ENCODE measurements around the gene TFPT. TPM values are rescaled to one million over a fixed set of nuclear protein-coding genes. Genes with fewer than 3 reads are reported as not detected.

TFPT gene
- total and polyA plus RNA-seq, 2 donors (not counting 1 experiment from before 2014, with no cell fraction given): 9.0 to 19.2 TPM

DNA sequence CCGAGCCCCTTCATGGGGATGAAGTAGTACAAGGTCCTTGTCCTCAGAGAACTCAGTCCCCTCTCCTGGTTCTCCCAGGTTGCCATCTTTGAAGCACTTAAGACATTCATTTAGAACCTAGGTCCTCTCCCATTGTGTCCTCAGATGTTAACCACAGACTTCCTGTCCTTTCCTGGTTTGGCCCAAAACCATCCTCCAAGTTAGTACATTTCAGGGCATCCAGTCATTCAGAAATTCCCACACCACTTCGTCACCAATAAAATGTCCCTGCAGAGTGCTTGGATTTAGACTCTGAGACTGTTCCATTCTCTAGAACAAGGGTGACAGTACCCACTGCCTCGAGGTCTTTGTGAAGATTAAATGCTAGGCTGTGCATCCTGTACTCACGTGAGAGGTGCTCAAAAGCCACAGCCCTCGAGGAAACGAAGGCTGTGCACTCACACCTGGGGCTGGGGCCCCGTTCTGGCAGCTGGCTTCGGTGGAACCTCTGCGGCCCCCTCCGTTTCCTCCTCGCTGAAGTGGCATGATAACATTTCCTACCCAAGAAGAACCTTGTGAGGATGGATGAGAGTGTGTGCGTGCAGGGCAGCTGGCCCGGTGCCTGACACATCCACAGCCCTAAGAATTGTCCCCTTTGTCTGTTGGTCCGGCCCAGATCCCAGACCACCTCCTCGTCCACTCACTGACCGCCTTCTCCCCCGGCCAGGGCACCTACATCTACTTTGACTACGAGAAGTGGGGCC is 39.3 kb upstream of the TFPT start:
- no peak overlapping the region for H3K4me2 ChIP-seq (ENCODE audit: extremely low read depth, insufficient read depth, low read length)
- DNase-seq (ENCODE audit: low read depth in 2 of 2): peak in 1 of 2 donors; percentile 67
- no peak overlapping the region for H2AFZ ChIP-seq (ENCODE audit: low read length)
- no peaks in the 10 kb centered on the region for H4K20me1 ChIP-seq (ENCODE audit: control insufficient read depth, extremely low read depth, insufficient read depth, low read length)
- H3K9ac ChIP-seq (ENCODE audit: insufficient read depth, low read length): no peak overlapping the region
- TF ChIP-seq EZH2 (IDR thresholded peaks at IDR 0.05; ENCODE audit: low read length, missing control alignments): no peak
- TF ChIP-seq, protein P1, sequence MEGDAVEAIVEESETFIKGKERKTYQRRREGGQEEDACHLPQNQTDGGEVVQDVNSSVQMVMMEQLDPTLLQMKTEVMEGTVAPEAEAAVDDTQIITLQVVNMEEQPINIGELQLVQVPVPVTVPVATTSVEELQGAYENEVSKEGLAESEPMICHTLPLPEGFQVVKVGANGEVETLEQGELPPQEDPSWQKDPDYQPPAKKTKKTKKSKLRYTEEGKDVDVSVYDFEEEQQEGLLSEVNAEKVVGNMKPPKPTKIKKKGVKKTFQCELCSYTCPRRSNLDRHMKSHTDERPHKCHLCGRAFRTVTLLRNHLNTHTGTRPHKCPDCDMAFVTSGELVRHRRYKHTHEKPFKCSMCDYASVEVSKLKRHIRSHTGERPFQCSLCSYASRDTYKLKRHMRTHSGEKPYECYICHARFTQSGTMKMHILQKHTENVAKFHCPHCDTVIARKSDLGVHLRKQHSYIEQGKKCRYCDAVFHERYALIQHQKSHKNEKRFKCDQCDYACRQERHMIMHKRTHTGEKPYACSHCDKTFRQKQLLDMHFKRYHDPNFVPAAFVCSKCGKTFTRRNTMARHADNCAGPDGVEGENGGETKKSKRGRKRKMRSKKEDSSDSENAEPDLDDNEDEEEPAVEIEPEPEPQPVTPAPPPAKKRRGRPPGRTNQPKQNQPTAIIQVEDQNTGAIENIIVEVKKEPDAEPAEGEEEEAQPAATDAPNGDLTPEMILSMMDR (conservative IDR thresholded peaks at IDR 0.05 in 1 of 2, IDR thresholded peaks at IDR 0.05 in 1 of 2; ENCODE audit: low read depth in 1 of 2, low read length in 2 of 2): no peak
- no peaks in the 10 kb centered on the region for H3K27me3 ChIP-seq (ENCODE audit: control insufficient read depth, insufficient read depth, low read length)
- H3K4me3 ChIP-seq (replicated peaks in 1 of 4; ENCODE audit: control extremely low read depth in 1 of 4, insufficient read depth in 1 of 4, low read depth in 3 of 4, low read length in 4 of 4): no peak overlapping the region
- peak overlapping the region; percentile 44 for H3K27ac ChIP-seq (ENCODE audit: insufficient read depth, low read length)
- H3K36me3 ChIP-seq (ENCODE audit: control insufficient read depth, insufficient read depth, low read length): peaks cover 47% of the 10 kb centered on the region
- no peaks in the 10 kb centered on the region for H3K9me3 ChIP-seq (ENCODE audit: control insufficient read depth, insufficient read depth, low read depth, low read length)
- peaks cover 22% of the 10 kb centered on the region for H3K4me1 ChIP-seq (ENCODE audit: control insufficient read depth, extremely low read depth, insufficient read depth, low read length)
- peaks cover 8% of the 10 kb centered on the region for H3K79me2 ChIP-seq (ENCODE audit: control insufficient read depth, insufficient read depth, low read length)

- Histone ChIP-seq H4K20me1 (ENCODE audit: control insufficient read depth, extremely low read depth, insufficient read depth, low read length) (no peaks in the 10 kb centered on the region), H3K27me3 (ENCODE audit: control insufficient read depth, insufficient read depth, low read length) (no peaks in the 10 kb centered on the region), H3K9me3 (ENCODE audit: control insufficient read depth, insufficient read depth, low read depth, low read length) (no peaks in the 10 kb centered on the region), H2AFZ (ENCODE audit: low read length) (no peak overlapping the region), H3K9ac (ENCODE audit: insufficient read depth, low read length) (no peak overlapping the region), H3K36me3 (ENCODE audit: control insufficient read depth, insufficient read depth, low read length) (peaks cover 48% of the 10 kb centered on the region), H3K4me1 (ENCODE audit: control insufficient read depth, extremely low read depth, insufficient read depth, low read length) (peaks cover 18% of the 10 kb centered on the region), H3K4me2 (ENCODE audit: extremely low read depth, insufficient read depth, low read length) (no peak overlapping the region), H3K4me3 (replicated peaks in 1 of 4; ENCODE audit: control extremely low read depth in 1 of 4, insufficient read depth in 1 of 4, low read depth in 3 of 4, low read length in 4 of 4) (no peak overlapping the region), H3K27ac (ENCODE audit: insufficient read depth, low read length) (peak overlapping the region; percentile 44), H3K79me2 (ENCODE audit: control insufficient read depth, insufficient read depth, low read length) (peaks cover 6% of the 10 kb centered on the region)
- TF ChIP-seq, protein P1 (conservative IDR thresholded peaks at IDR 0.05 in 1 of 2, IDR thresholded peaks at IDR 0.05 in 1 of 2; ENCODE audit: low read depth in 1 of 2, low read length in 2 of 2): no peak
- no peak for TF ChIP-seq EZH2 (IDR thresholded peaks at IDR 0.05; ENCODE audit: low read length, missing control alignments)
- DNase-seq (ENCODE audit: low read depth in 2 of 2): no peak
Observed at GRCh38 chr19:54153731-54154326, 38.4 kb upstream of the TFPT start.

DNA sequence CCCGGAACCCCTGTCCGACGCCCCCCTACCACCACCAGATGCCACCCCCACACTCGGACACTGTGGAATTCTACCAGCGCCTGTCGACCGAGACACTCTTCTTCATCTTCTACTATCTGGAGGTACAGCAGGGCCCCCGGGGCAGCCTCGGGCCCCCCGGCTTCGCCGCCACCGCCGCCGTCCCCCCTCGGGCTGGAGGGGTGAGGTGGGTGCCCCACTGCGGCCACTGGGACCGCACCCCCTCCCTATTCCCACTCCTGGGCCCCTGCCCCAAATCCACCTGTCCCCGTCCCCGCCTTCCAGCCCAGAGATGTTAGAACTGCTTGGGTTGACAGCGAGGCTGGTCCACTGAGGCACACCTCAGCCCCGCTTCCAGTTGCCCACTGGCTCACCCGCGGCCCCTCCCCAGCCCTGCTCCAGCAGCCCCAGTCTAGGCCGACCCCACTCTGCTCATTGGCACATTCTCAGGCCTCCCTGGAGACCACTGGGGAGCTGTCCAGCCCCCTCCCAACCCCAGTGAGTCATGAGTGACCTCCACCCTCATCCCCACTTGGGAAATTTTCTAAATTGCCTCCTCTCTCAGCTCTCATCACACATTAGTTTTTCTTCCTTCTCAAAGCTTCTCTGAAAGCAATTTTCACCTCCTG is 37.5 kb upstream of the TFPT start:
- Histone ChIP-seq H3K27me3 (ENCODE audit: control insufficient read depth, insufficient read depth, low read length) (no peaks in the 10 kb centered on the region), H3K4me1 (ENCODE audit: control insufficient read depth, extremely low read depth, insufficient read depth, low read length) (peaks cover 10% of the 10 kb centered on the region), H2AFZ (ENCODE audit: low read length) (no peak overlapping the region), H3K27ac (ENCODE audit: insufficient read depth, low read length) (no peak overlapping the region), H3K36me3 (ENCODE audit: control insufficient read depth, insufficient read depth, low read length) (peaks cover 50% of the 10 kb centered on the region), H3K79me2 (ENCODE audit: control insufficient read depth, insufficient read depth, low read length) (peaks cover 1% of the 10 kb centered on the region), H3K9me3 (ENCODE audit: control insufficient read depth, insufficient read depth, low read depth, low read length) (no peaks in the 10 kb centered on the region), H3K9ac (ENCODE audit: insufficient read depth, low read length) (peak overlapping the region; percentile 7), H4K20me1 (ENCODE audit: control insufficient read depth, extremely low read depth, insufficient read depth, low read length) (no peaks in the 10 kb centered on the region), H3K4me2 (ENCODE audit: extremely low read depth, insufficient read depth, low read length) (no peak overlapping the region), H3K4me3 (replicated peaks in 1 of 4; ENCODE audit: control extremely low read depth in 1 of 4, insufficient read depth in 1 of 4, low read depth in 3 of 4, low read length in 4 of 4) (no peak overlapping the region)
- no peak for TF ChIP-seq EZH2 (IDR thresholded peaks at IDR 0.05; ENCODE audit: low read length, missing control alignments)
- TF ChIP-seq, protein P1 (conservative IDR thresholded peaks at IDR 0.05 in 1 of 2, IDR thresholded peaks at IDR 0.05 in 1 of 2; ENCODE audit: low read depth in 1 of 2, low read length in 2 of 2): no peak
- DNase-seq (ENCODE audit: low read depth in 2 of 2): no peak
